Trophoblast cell (in vitro differentiated cells and primary cell): Measurements from ENCODE around the gene MAP3K19.

Source experiments
- DNase-seq, 2 donors: peaks; one replicate each; pipeline ENCODE4 v3.0.0-alpha.2; 2016
- H2AFZ ChIP-seq: 2 replicates; pipeline ENCODE4 v1.6.1; 2013; ENCODE audit warnings: low read length, moderate library complexity, mild to moderate bottlenecking; ENCODE audit not compliant: insufficient read depth, poor library complexity
- H2AK5ac ChIP-seq: 2 replicates; pipeline ENCODE4 v1.6.1; 2013; ENCODE audit warnings: mild to moderate bottlenecking, low read length
- H2BK120ac ChIP-seq: 2 replicates; pipeline ENCODE4 v1.6.1; 2013; ENCODE audit warnings: low read length, mild to moderate bottlenecking, moderate library complexity; ENCODE audit not compliant: insufficient read depth, poor library complexity
- H2BK12ac ChIP-seq: 2 replicates; pipeline ENCODE4 v1.6.1; 2013; ENCODE audit warnings: mild to moderate bottlenecking, low read length, moderate library complexity
- H2BK5ac ChIP-seq: 2 replicates; pipeline ENCODE4 v1.6.1; 2013; ENCODE audit warnings: low read length, low read depth, moderate library complexity, mild to moderate bottlenecking; ENCODE audit not compliant: poor library complexity
- H3K14ac ChIP-seq: 2 replicates; pipeline ENCODE4 v1.6.1; 2013; ENCODE audit warnings: mild to moderate bottlenecking, low read length
- H3K18ac ChIP-seq: 2 replicates; pipeline ENCODE4 v1.6.1; 2013; ENCODE audit warnings: mild to moderate bottlenecking, low read length
- H3K23ac ChIP-seq: 2 replicates; pipeline ENCODE4 v1.6.1; 2013; ENCODE audit warnings: low read length
- H3K27ac ChIP-seq: 2 replicates; pipeline ENCODE4 v1.5.1; 2013; ENCODE audit warnings: low read depth, mild to moderate bottlenecking, inconsistent platforms, low read length, moderate library complexity
- H3K27me3 ChIP-seq: 2 replicates; pipeline ENCODE4 v1.6.1; 2013; ENCODE audit warnings: inconsistent platforms, mild to moderate bottlenecking, low read length, moderate library complexity; ENCODE audit not compliant: insufficient read depth
- H3K36me3 ChIP-seq, 2 experiments: 1 replicate in 1 of 2; 2 replicates in 1 of 2; pipeline ENCODE4 v1.6.1; 2013; ENCODE audit warnings: low read length in 2 of 2, mild to moderate bottlenecking in 2 of 2, moderate library complexity in 1 of 2; ENCODE audit not compliant: insufficient read depth in 2 of 2, control insufficient read depth in 1 of 2
- H3K4ac ChIP-seq: 2 replicates; pipeline ENCODE4 v1.6.1; 2013; ENCODE audit warnings: low read depth, mild to moderate bottlenecking, low read length, moderate library complexity
- H3K4me1 ChIP-seq, 2 experiments: 1 replicate in 1 of 2; 2 replicates in 1 of 2; pipeline ENCODE4 v1.6.1; 2013; ENCODE audit warnings: low read length in 2 of 2, mild to moderate bottlenecking in 2 of 2, moderate library complexity in 1 of 2; ENCODE audit not compliant: insufficient read depth in 2 of 2, control insufficient read depth in 1 of 2
- H3K4me2 ChIP-seq: 2 replicates; pipeline ENCODE4 v1.6.1; 2013; ENCODE audit warnings: inconsistent platforms, mild to moderate bottlenecking, low read length, moderate library complexity
- H3K4me3 ChIP-seq: 2 replicates; pipeline ENCODE4 v1.5.1; 2013; ENCODE audit warnings: mild to moderate bottlenecking, low read depth, low read length, inconsistent platforms
- H3K79me1 ChIP-seq: one replicate; pipeline ENCODE4 v1.6.1; 2013; ENCODE audit warnings: low read length
- H3K79me2 ChIP-seq: 2 replicates; pipeline ENCODE4 v1.6.1; 2013; ENCODE audit warnings: low read length, mild to moderate bottlenecking; ENCODE audit not compliant: control insufficient read depth, insufficient read depth, poor library complexity
- H3K9ac ChIP-seq: 2 replicates; pipeline ENCODE4 v1.6.1; 2013; ENCODE audit warnings: mild to moderate bottlenecking, low read length
- H3K9me3 ChIP-seq: 2 replicates; pipeline ENCODE4 v1.6.1; 2013; ENCODE audit warnings: low read depth, mild to moderate bottlenecking, control low read depth, inconsistent platforms, low read length; ENCODE audit not compliant: insufficient read depth
- H4K12ac ChIP-seq: 2 replicates; pipeline ENCODE4 v1.6.1; 2013; ENCODE audit warnings: low read depth, mild to moderate bottlenecking, low read length, moderate library complexity
- H4K8ac ChIP-seq: 2 replicates; pipeline ENCODE4 v1.6.1; 2013; ENCODE audit warnings: low read depth, mild to moderate bottlenecking, low read length, moderate library complexity
- H4K91ac ChIP-seq: one replicate; pipeline ENCODE4 v1.6.1; 2013; ENCODE audit warnings: low read depth, mild to moderate bottlenecking, low read length, moderate library complexity
- WGBS: extraction: QIAGEN DNeasy Blood & Tissue Kit; methylation state at CpG from one replicate; pipeline ENCODE4 v1.1.7; 2013; ENCODE audit warnings: missing lambda C conversion rate; ENCODE audit not compliant: insufficient read length, insufficient coverage; ENCODE audit errors: extremely low coverage; 5-methylcytosine and 5-hydroxymethylcytosine counted together

Gene MAP3K19

GRCh38 chr2:135029481-135030134, 17.6 kb downstream of the MAP3K19 start:
- H3K4me2 ChIP-seq: no peak overlapping the region
- no peak overlapping the region for H2AFZ ChIP-seq
- H3K27ac ChIP-seq: no peak overlapping the region
- no peak overlapping the region for H2BK12ac ChIP-seq
- no peak overlapping the region for H2BK120ac ChIP-seq
- H4K12ac ChIP-seq: no peak overlapping the region
- H3K14ac ChIP-seq: no peak overlapping the region
- no peaks in the 10 kb centered on the region for H3K27me3 ChIP-seq
- no peaks in the 10 kb centered on the region for H3K79me2 ChIP-seq
- no peak overlapping the region for H4K8ac ChIP-seq
- H2AK5ac ChIP-seq: no peak overlapping the region
- H3K36me3 ChIP-seq: no peaks in the 10 kb centered on the region
- H2BK5ac ChIP-seq: no peak overlapping the region
- no peaks in the 10 kb centered on the region for H3K4me1 ChIP-seq
- H3K4ac ChIP-seq: no peak overlapping the region
- H3K4me3 ChIP-seq: no peak overlapping the region
- DNase-seq: no peak
- no peaks in the 10 kb centered on the region for H3K79me1 ChIP-seq
- no peak overlapping the region for H3K23ac ChIP-seq
- H4K91ac ChIP-seq: no peak overlapping the region
- WGBS: no CpG with 5 or more reads among the region's 2 CpGs
- no peaks in the 10 kb centered on the region for H3K9me3 ChIP-seq
- H3K18ac ChIP-seq: no peak overlapping the region
- no peak overlapping the region for H3K9ac ChIP-seq

GRCh38 chr2:135023886-135024485, 23.3 kb downstream of the MAP3K19 start:
- H3K4me1 ChIP-seq: no peaks in the 10 kb centered on the region
- no peaks in the 10 kb centered on the region for H3K27me3 ChIP-seq
- H3K9ac ChIP-seq: no peak overlapping the region
- no peak overlapping the region for H3K4ac ChIP-seq
- no peak overlapping the region for H2AFZ ChIP-seq
- no peaks in the 10 kb centered on the region for H3K79me1 ChIP-seq
- H4K12ac ChIP-seq: no peak overlapping the region
- no peak overlapping the region for H2BK120ac ChIP-seq
- H3K9me3 ChIP-seq: no peaks in the 10 kb centered on the region
- DNase-seq: no peak
- H4K91ac ChIP-seq: no peak overlapping the region
- no peaks in the 10 kb centered on the region for H3K36me3 ChIP-seq
- no peak overlapping the region for H3K4me2 ChIP-seq
- H3K18ac ChIP-seq: no peak overlapping the region
- H3K14ac ChIP-seq: no peak overlapping the region
- no peak overlapping the region for H3K23ac ChIP-seq
- no CpG with 5 or more reads among the region's 5 CpGs for WGBS
- H3K4me3 ChIP-seq: no peak overlapping the region
- H2BK5ac ChIP-seq: no peak overlapping the region
- H2AK5ac ChIP-seq: no peak overlapping the region
- no peaks in the 10 kb centered on the region for H3K79me2 ChIP-seq
- H3K27ac ChIP-seq: no peak overlapping the region
- no peak overlapping the region for H4K8ac ChIP-seq
- H2BK12ac ChIP-seq: no peak overlapping the region

GRCh38 chr2:135022952-135023880, 24.0 kb downstream of the MAP3K19 start:
- H3K4ac ChIP-seq: no peak overlapping the region
- H2AK5ac ChIP-seq: no peak overlapping the region
- H3K4me3 ChIP-seq: no peak overlapping the region
- no peaks in the 10 kb centered on the region for H3K9me3 ChIP-seq
- H2BK5ac ChIP-seq: no peak overlapping the region
- no peak overlapping the region for H4K12ac ChIP-seq
- DNase-seq: no peak
- H4K8ac ChIP-seq: no peak overlapping the region
- H3K9ac ChIP-seq: no peak overlapping the region
- no peak overlapping the region for H3K14ac ChIP-seq
- no peaks in the 10 kb centered on the region for H3K36me3 ChIP-seq
- no peaks in the 10 kb centered on the region for H3K4me1 ChIP-seq
- H3K79me1 ChIP-seq: no peaks in the 10 kb centered on the region
- H2BK12ac ChIP-seq: no peak overlapping the region
- H2BK120ac ChIP-seq: no peak overlapping the region
- H3K79me2 ChIP-seq: no peaks in the 10 kb centered on the region
- no peak overlapping the region for H3K4me2 ChIP-seq
- no peak overlapping the region for H3K18ac ChIP-seq
- no peak overlapping the region for H4K91ac ChIP-seq
- WGBS: no CpG with 5 or more reads among the region's 10 CpGs
- H3K27me3 ChIP-seq: no peaks in the 10 kb centered on the region
- H2AFZ ChIP-seq: no peak overlapping the region
- H3K27ac ChIP-seq: no peak overlapping the region
- no peak overlapping the region for H3K23ac ChIP-seq

- Histone ChIP-seq H3K27ac (no peak overlapping the region), H3K9ac (no peak overlapping the region), H3K4me3 (no peak overlapping the region), H2AFZ (no peak overlapping the region), H3K36me3 (no peaks in the 10 kb centered on the region), H3K9me3 (no peaks in the 10 kb centered on the region), H3K14ac (no peak overlapping the region), H3K4ac (no peak overlapping the region), H2AK5ac (no peak overlapping the region), H2BK120ac (no peak overlapping the region), H4K91ac (no peak overlapping the region), H3K79me2 (no peaks in the 10 kb centered on the region), H4K12ac (no peak overlapping the region), H3K4me2 (no peak overlapping the region), H2BK5ac (no peak overlapping the region), H4K8ac (no peak overlapping the region), H3K18ac (no peak overlapping the region), H3K23ac (no peak overlapping the region), H2BK12ac (no peak overlapping the region), H3K27me3 (no peaks in the 10 kb centered on the region), H3K4me1 (no peaks in the 10 kb centered on the region), H3K79me1 (no peaks in the 10 kb centered on the region)
- no peak for DNase-seq
- WGBS: no CpG with 5 or more reads among the region's 1 CpG
Measured at GRCh38 chr2:135021618-135022017, 25.6 kb downstream of the MAP3K19 start.
